Breast epithelium (tissue), 4 donors: ENCODE data around the gene FCGR3A. TPM values are rescaled to one million over a fixed set of nuclear protein-coding genes. Genes with fewer than 3 reads are reported as not detected.
"Not testable (repeated sequence)": the region's sequence is repeated elsewhere in the genome, so short reads cannot be mapped to it uniquely, and the experiment has no call there.

Experiments used
- DNase-seq, 2 donors: peaks; one replicate each; pipeline ENCODE4 v3.0.0-alpha.2; 2019; ENCODE audit warnings: low spot score in 2 of 2
- H3K27ac ChIP-seq, 2 donors: fragments of 200-600 bp; sonication (generic) in 1 of 2; one replicate each; pipeline ENCODE4 v1.5.1; 2016 to 2019; ENCODE audit warnings: mild to moderate bottlenecking in 1 of 2
- H3K27me3 ChIP-seq, 2 donors: fragments of 200-600 bp; sonication (generic) in 1 of 2; one replicate each; pipeline versions ENCODE4 v1.5.1 to v1.6.0; 2017 to 2019; ENCODE audit warnings: control low read depth in 1 of 2, mild to moderate bottlenecking in 1 of 2
- H3K36me3 ChIP-seq: fragments of 200-600 bp; one replicate; pipeline ENCODE4 v1.5.1; 2019
- H3K4me1 ChIP-seq, 2 donors: fragments of 200-600 bp; sonication (generic); one replicate each; pipeline ENCODE4 v1.5.1; 2016 to 2019; ENCODE audit warnings: control low read depth in 1 of 2
- H3K4me3 ChIP-seq, 3 donors: fragments of 200-600 bp; sonication (generic); 1 replicate in 2 of 3; 2 replicates in 1 of 3; pipeline ENCODE4 v1.5.1; 2016 to 2019; ENCODE audit warnings: mild to moderate bottlenecking in 3 of 3, moderate library complexity in 2 of 3
- H3K9me3 ChIP-seq, 2 donors: fragments of 200-600 bp; sonication (generic) in 1 of 2; one replicate each; pipeline ENCODE4 v1.5.1; 2016 to 2019; ENCODE audit warnings: control low read depth in 1 of 2
- CTCF ChIP-seq, 3 donors: fragments of 450-650 bp; IDR thresholded peaks; one replicate each; pipeline ENCODE4 v1.5.1; 2016 to 2017; ENCODE audit warnings: antibody characterized with exemption in 3 of 3, mild to moderate bottlenecking in 3 of 3, moderate library complexity in 3 of 3
- POLR2A ChIP-seq: fragments of 450-650 bp; IDR thresholded peaks from one replicate; pipeline ENCODE4 v1.6.1; 2016; ENCODE audit warnings: antibody characterized with exemption, mild to moderate bottlenecking, moderate library complexity
- POLR2AphosphoS5 ChIP-seq, 3 donors: sonication (generic); formaldehyde crosslinking; IDR thresholded peaks; one replicate each; pipeline ENCODE4 v1.6.1; 2017; ENCODE audit warnings: antibody characterized with exemption in 3 of 3
- intact Hi-C: fragments of 100-400 bp; cut with DNase I; formaldehyde crosslinking; loops from one replicate; pipeline ENCODE4 v1.15.1; 2023; ENCODE audit warnings: low total_unique reads
- total RNA-seq, 3 donors: library from RNA; depleted of rRNA; stranded (reverse); fragments of >200 nt; gene quantifications; one replicate each; pipeline ENCODE4 v1.1.0, GENCODE V29; 2016

Gene FCGR3A
- total RNA-seq, result 10 to 100 TPM in 2 of 3 donors, 1 to 10 TPM in 1; 8.6 to 23.9 (median 12.9) TPM

- H3K27ac ChIP-seq, result no peak within 1 kb of the TSS
- H3K4me3 ChIP-seq, result no peak within 1 kb of the TSS
Measured at GRCh38 chr1:161549652-161550051, at the start of gene FCGR3A. TSS of gene FCGR3A (minus strand) at chr1:161549818. CDS start at chr1:161549736, 82 bp downstream.

GRCh38 chr1:161597077-161597476, 47.5 kb upstream of the FCGR3A start:
- DNase-seq, H3K27ac ChIP-seq, H3K4me1 ChIP-seq, H3K4me3 ChIP-seq, H3K9me3 ChIP-seq, H3K27me3 ChIP-seq, H3K36me3 ChIP-seq, intact Hi-C loops: not testable (repeated sequence)

More at GRCh38 chr1:161549652-161550051, at the start of gene FCGR3A:
- intact Hi-C loops, result no loop called here
- TF ChIP-seq POLR2A (no peak), CTCF (IDR thresholded peaks at IDR 0.05) (no peak), POLR2AphosphoS5 (IDR thresholded peaks at IDR 0.05) (no peak)
- H3K36me3 ChIP-seq, result no peaks in the 10 kb centered on the region
- no peaks in the 10 kb centered on the region for H3K9me3 ChIP-seq
- H3K4me1 ChIP-seq, result no peaks in the 10 kb centered on the region
- no peak for DNase-seq
- no peaks in the 10 kb centered on the region for H3K27me3 ChIP-seq

- H3K36me3 ChIP-seq, DNase-seq, H3K4me3 ChIP-seq, H3K27ac ChIP-seq, H3K9me3 ChIP-seq, H3K4me1 ChIP-seq, H3K27me3 ChIP-seq, intact Hi-C loops: not testable (repeated sequence)
Measured at GRCh38 chr1:161595583-161595982, 46.0 kb upstream of the FCGR3A start.

GRCh38 chr1:161595173-161595572, 45.6 kb upstream of the FCGR3A start:
- intact Hi-C loops, result not testable (repeated sequence)

GRCh38 chr1:161594269-161594984, 44.8 kb upstream of the FCGR3A start:
- not testable (repeated sequence) for H3K9me3 ChIP-seq, H3K27ac ChIP-seq

More at GRCh38 chr1:161595173-161595572, 45.6 kb upstream of the FCGR3A start:
- not testable (repeated sequence) for H3K27ac ChIP-seq, H3K36me3 ChIP-seq, H3K27me3 ChIP-seq, H3K4me1 ChIP-seq, H3K9me3 ChIP-seq, H3K4me3 ChIP-seq, DNase-seq

GRCh38 chr1:161593092-161593755, 43.6 kb upstream of the FCGR3A start:
- H3K4me1 ChIP-seq, H3K9me3 ChIP-seq, H3K27ac ChIP-seq, DNase-seq, H3K4me3 ChIP-seq, H3K36me3 ChIP-seq, H3K27me3 ChIP-seq, intact Hi-C loops: not testable (repeated sequence)

More at GRCh38 chr1:161594269-161594984, 44.8 kb upstream of the FCGR3A start:
- H3K27me3 ChIP-seq, intact Hi-C loops, H3K4me1 ChIP-seq, H3K4me3 ChIP-seq, DNase-seq, H3K36me3 ChIP-seq: not testable (repeated sequence)

- intact Hi-C loops, DNase-seq: not testable (repeated sequence)
Measured at GRCh38 chr1:161592586-161592985, 43.0 kb upstream of the FCGR3A start.

GRCh38 chr1:161589920-161590319, 40.3 kb upstream of the FCGR3A start:
- H3K27ac ChIP-seq, intact Hi-C loops, H3K9me3 ChIP-seq, DNase-seq, H3K36me3 ChIP-seq, H3K4me3 ChIP-seq, H3K4me1 ChIP-seq, H3K27me3 ChIP-seq: not testable (repeated sequence)

More at GRCh38 chr1:161592586-161592985, 43.0 kb upstream of the FCGR3A start:
- not testable (repeated sequence) for H3K27me3 ChIP-seq, H3K4me1 ChIP-seq, H3K4me3 ChIP-seq, H3K27ac ChIP-seq, H3K9me3 ChIP-seq, H3K36me3 ChIP-seq

GRCh38 chr1:161589365-161589764, 39.7 kb upstream of the FCGR3A start:
- DNase-seq, H3K27ac ChIP-seq, H3K4me3 ChIP-seq, H3K4me1 ChIP-seq, H3K9me3 ChIP-seq, H3K27me3 ChIP-seq, intact Hi-C loops, H3K36me3 ChIP-seq: not testable (repeated sequence)

GRCh38 chr1:161588596-161588995, 39.0 kb upstream of the FCGR3A start:
- H3K36me3 ChIP-seq, H3K27ac ChIP-seq, H3K4me1 ChIP-seq, H3K9me3 ChIP-seq, DNase-seq, H3K4me3 ChIP-seq, intact Hi-C loops, H3K27me3 ChIP-seq: not testable (repeated sequence)

GRCh38 chr1:161582882-161583281, 33.3 kb upstream of the FCGR3A start:
- H3K36me3 ChIP-seq, H3K9me3 ChIP-seq, H3K4me1 ChIP-seq, H3K27ac ChIP-seq, H3K27me3 ChIP-seq, intact Hi-C loops, H3K4me3 ChIP-seq, DNase-seq: not testable (repeated sequence)

GRCh38 chr1:161580879-161581537, 31.4 kb upstream of the FCGR3A start:
- not testable (repeated sequence) for H3K36me3 ChIP-seq

More at GRCh38 chr1:161580879-161581537, 31.4 kb upstream of the FCGR3A start:
- H3K27ac ChIP-seq, H3K9me3 ChIP-seq, intact Hi-C loops, DNase-seq, H3K4me3 ChIP-seq, H3K4me1 ChIP-seq, H3K27me3 ChIP-seq: not testable (repeated sequence)
